Jurkat, Clone E6-1 (cell line): ENCODE data around the gene THUMPD1. TPM values are rescaled to one million over a fixed set of nuclear protein-coding genes. Genes with fewer than 3 reads are reported as not detected.
"Not testable (repeated sequence)": the region's sequence is repeated elsewhere in the genome, so short reads cannot be mapped to it uniquely, and the experiment has no call there.

Experiments used
- DNase-seq: peaks from one replicate; pipeline ENCODE4 v3.0.0-alpha.2; 2011; ENCODE audit warnings: low read depth, low spot score
- H3K4me3 ChIP-seq: 2 replicates; pipeline ENCODE4 v1.5.1; 2011; ENCODE audit warnings: mild to moderate bottlenecking, low read length, control low read depth, moderate library complexity
- polyA plus RNA-seq: library from polyadenylated mRNA; unstranded; fragments of >200 nt; gene quantifications from one replicate; pipeline ENCODE4 v1.2.1, GENCODE V29; 2012; ENCODE audit warnings: missing spikeins; ENCODE audit not compliant: insufficient read length, insufficient read depth

THUMPD1 gene
- 35.9 TPM for polyA plus RNA-seq

- H3K4me3 ChIP-seq: peak within 1 kb of the TSS; percentile 95
- DNase-seq: peak; percentile 94
Measured at GRCh38 chr16:20741554-20742285, at the start of gene THUMPD1. TSS of gene THUMPD1 (minus strand) at chr16:20741818. CDS start at chr16:20741739, 79 bp downstream.

- no peak overlapping the region for H3K4me3 ChIP-seq
- no peak for DNase-seq
Measured at GRCh38 chr16:20789130-20789529, 47.5 kb upstream of the THUMPD1 start.

- no peak for DNase-seq
Measured at GRCh38 chr16:20784204-20784603, 42.6 kb upstream of the THUMPD1 start.

GRCh38 chr16:20782470-20782869 lies 40.9 kb upstream of the THUMPD1 start:
- DNase-seq: no peak
- no peak overlapping the region for H3K4me3 ChIP-seq

More at GRCh38 chr16:20784204-20784603, 42.6 kb upstream of the THUMPD1 start:
- H3K4me3 ChIP-seq: no peak overlapping the region

- no peak for DNase-seq
- H3K4me3 ChIP-seq: no peak overlapping the region
Measured at GRCh38 chr16:20781697-20782096, 40.1 kb upstream of the THUMPD1 start.

GRCh38 chr16:20774703-20775362 lies 33.2 kb upstream of the THUMPD1 start:
- DNase-seq: peak; percentile 55
- no peak overlapping the region for H3K4me3 ChIP-seq

GRCh38 chr16:20773679-20774078 lies 32.1 kb upstream of the THUMPD1 start:
- no peak for DNase-seq

GRCh38 chr16:20768818-20769217 lies 27.2 kb upstream of the THUMPD1 start:
- DNase-seq: no peak
- no peak overlapping the region for H3K4me3 ChIP-seq

More at GRCh38 chr16:20773679-20774078, 32.1 kb upstream of the THUMPD1 start:
- no peak overlapping the region for H3K4me3 ChIP-seq

GRCh38 chr16:20768121-20768520 lies 26.5 kb upstream of the THUMPD1 start:
- no peak overlapping the region for H3K4me3 ChIP-seq
- no peak for DNase-seq

GRCh38 chr16:20767577-20767976 lies 26.0 kb upstream of the THUMPD1 start:
- DNase-seq: no peak
- H3K4me3 ChIP-seq: no peak overlapping the region

- no peak overlapping the region for H3K4me3 ChIP-seq
- no peak for DNase-seq
Measured at GRCh38 chr16:20766294-20766693, 24.7 kb upstream of the THUMPD1 start.

GRCh38 chr16:20765732-20766131 lies 24.1 kb upstream of the THUMPD1 start:
- no peak overlapping the region for H3K4me3 ChIP-seq
- no peak for DNase-seq

GRCh38 chr16:20764448-20764847 lies 22.8 kb upstream of the THUMPD1 start:
- H3K4me3 ChIP-seq, DNase-seq: not testable (repeated sequence)

GRCh38 chr16:20763461-20764232 lies 22.0 kb upstream of the THUMPD1 start, which contains the start of gene ACSM3:
TSS of gene ACSM3 (plus strand) at chr16:20764014. CDS start at chr16:20770035, 6,021 bp downstream.
- DNase-seq: peak; percentile 28
- no peak within 1 kb of the TSS for H3K4me3 ChIP-seq

- H3K4me3 ChIP-seq: no peak overlapping the region
- DNase-seq: no peak
Measured at GRCh38 chr16:20762404-20763123, 20.9 kb upstream of the THUMPD1 start.

GRCh38 chr16:20761175-20761574 lies 19.6 kb upstream of the THUMPD1 start:
- no peak for DNase-seq
- no peak overlapping the region for H3K4me3 ChIP-seq

- DNase-seq: no peak
- H3K4me3 ChIP-seq: no peak overlapping the region
Measured at GRCh38 chr16:20760346-20760745, 18.7 kb upstream of the THUMPD1 start.

- not testable (repeated sequence) for H3K4me3 ChIP-seq, DNase-seq
Measured at GRCh38 chr16:20755799-20756198, 14.2 kb upstream of the THUMPD1 start.

- no peak overlapping the region for H3K4me3 ChIP-seq
- no peak for DNase-seq
Measured at GRCh38 chr16:20755238-20755637, 13.6 kb upstream of the THUMPD1 start.
